ENCODE measurements around the gene TMC1.
"Not testable (repeated sequence)": the region's sequence is repeated elsewhere in the genome, so short reads cannot be mapped to it uniquely, and the experiment has no call there.

The TMC1 gene

DNA sequence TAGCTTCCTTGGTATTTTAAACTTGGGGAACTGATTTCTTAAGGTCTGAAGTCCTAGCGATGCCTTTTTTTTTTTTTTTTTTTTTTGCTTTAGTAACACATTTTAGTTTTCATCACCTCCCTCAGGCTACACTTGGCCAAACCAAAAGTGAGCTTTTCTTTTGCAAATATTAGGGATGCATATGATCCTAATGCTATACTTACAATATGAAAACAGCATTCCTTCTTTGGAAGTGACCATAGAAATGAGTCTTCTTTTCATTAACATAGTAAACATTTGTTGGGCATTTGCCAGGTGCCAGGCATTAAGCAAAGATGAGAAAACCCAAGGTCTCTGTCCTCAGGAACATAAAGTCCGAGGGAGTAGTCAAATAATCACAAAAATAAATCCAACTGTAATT is 241.6 kb downstream of the TMC1 start:
- DNase-seq (ENCODE audit: low read depth in 2 of 2) = no peak

DNA sequence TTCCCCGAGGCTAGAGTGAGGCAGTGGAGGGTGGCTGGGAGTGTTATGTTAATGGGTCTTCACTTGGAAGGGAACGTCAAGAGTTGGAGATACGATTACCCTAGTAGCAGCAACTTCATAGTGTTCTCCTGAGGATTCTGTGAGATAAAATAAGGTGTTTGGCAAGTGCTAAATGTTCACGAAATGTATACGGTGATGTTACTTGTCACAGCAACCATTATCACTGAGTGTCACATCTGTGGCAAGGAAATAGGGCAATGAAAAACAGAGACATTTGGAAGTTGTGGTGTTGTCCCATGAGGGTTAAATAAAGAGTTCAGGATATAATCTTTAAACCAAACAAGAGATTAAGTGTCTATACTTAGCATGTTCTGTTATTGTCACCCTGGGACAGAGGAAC is 248.1 kb downstream of the TMC1 start:
- DNase-seq (ENCODE audit: low read depth in 2 of 2) = no peak

DNA sequence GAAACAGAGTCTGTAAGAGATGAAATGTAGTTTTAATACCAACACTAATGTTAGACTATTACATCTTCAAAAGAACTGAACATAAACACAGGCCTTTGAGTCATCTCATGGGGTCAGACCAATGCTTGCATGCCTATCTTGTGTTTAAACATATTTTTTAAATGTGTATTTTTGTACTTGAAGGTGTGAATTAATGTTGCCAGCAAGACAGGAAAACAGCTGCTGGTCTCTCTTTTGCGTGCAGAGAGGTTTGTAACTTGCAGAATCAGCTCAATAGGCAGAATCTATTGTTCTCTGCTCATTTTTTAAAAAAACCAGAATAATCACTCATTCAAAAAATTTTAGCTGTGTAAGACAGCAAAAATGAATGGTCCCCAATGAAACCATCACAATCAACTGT is 251.3 kb downstream of the TMC1 start:
- no peak for DNase-seq (ENCODE audit: low read depth in 2 of 2)

DNA sequence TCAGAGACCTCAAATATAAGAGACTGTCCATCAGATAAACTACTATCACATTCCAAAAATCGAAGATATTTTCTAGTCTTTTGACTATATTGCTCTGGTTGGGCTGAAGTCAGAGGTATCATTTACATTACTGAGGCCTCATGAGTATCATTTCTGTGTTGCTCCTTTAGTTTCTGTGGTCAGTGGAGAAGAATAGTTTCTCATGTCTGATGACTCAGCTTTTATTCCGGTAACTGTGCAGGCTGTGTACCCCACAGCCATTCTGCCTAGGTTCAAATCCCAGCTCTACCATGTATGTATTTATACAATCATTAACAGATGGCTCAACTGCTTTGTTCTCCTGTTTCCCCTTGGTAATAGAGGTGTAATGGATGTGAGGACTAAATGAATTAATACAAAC is 252.2 kb downstream of the TMC1 start:
- no peak for DNase-seq (ENCODE audit: low read depth in 2 of 2)

DNA sequence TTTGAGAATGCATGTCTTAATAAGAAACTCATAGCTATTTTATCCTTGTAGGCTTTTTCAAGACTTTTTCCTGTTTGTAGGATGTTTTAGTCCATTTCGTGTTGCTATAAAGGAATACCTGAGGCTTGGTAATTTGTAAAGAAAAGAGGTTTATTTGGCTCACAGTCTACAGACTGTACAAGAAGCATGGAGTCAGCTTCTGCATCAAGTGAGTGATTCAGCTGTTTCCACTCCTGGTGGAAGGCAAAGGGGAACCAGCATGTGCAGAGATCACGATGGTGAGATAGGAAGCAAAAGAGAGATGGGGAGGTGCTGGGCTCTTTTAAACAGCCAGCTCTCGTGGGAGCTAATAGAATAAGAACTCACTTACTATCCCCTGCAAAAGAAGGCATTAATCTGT is 254.2 kb downstream of the TMC1 start:
- DNase-seq (ENCODE audit: low read depth in 2 of 2) = no peak

DNA sequence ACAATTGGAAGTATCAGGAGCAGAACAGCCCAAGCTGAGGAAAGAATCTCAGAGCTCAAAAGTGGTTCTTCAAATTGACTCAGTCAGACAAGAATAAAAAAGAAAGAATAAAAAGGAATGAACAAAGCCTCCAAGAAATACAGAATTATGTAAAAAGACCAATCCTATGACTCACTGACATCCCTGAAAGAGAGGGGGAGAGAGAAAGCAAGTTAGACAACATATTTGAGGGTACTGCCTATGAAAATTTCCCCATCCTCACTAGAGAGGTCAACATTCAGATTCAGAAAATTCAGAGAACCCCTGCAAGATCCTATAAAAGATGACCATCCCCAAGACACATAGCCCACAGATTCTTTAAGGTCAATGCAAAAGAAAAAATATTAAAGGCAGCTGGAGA is 258.2 kb downstream of the TMC1 start:
- no peak for DNase-seq (ENCODE audit: low read depth in 2 of 2)

DNA sequence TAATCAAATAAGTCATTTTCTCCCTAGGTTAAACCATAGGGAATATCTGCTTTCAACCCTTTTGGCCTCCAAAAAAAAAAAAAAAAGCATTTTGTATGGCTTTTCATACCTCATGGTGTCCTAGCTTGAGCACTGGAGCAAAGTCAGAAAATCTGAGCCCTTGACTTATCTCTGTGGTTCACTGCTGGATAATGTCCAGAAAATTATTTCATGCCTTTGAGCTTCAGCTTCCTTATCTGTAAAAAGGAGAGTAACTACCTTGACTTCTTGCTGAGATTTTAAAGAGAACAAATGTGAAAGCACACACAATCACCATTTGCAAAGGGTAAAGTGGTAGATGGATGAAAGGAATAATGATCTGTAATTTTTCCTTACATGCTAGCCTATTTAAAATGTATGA is 265.5 kb downstream of the TMC1 start:
- no peak for DNase-seq (ENCODE audit: low read depth in 2 of 2)

DNA sequence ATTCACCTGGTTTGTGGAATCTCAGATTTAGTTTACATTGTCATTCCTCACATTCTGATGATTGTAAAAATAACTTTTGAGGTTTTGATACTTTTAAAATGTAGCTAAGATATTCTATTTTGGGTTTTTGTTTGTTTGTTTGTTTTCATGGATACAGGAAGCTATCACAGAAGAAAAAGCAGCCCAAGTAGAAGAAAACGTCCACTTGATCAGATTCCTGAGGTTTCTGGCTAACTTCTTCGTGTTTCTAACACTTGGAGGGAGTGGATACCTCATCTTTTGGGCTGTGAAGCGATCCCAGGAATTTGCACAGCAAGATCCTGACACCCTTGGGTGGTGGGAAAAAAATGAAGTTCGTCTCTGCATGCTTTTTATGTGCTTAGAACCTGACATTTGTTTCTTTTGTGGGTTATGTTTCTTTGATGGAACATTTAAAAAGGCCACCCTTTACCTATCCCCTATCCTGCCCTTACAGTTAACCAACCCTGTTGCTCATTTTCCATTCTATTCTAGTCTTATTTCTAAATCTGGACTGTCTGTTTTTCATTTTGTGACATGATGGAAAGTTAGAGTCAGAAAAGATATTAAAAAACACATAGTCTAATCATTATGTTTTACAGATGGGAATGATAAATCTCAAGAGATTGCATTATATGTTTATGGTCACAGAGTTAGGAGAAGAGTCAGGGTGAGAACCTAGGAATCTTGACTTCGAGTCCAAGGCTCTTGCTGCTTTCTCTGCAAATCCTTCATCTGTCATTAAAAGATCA is 267.7 kb downstream of the TMC1 start:
- no peak for DNase-seq (ENCODE audit: low read depth in 2 of 2)

DNA sequence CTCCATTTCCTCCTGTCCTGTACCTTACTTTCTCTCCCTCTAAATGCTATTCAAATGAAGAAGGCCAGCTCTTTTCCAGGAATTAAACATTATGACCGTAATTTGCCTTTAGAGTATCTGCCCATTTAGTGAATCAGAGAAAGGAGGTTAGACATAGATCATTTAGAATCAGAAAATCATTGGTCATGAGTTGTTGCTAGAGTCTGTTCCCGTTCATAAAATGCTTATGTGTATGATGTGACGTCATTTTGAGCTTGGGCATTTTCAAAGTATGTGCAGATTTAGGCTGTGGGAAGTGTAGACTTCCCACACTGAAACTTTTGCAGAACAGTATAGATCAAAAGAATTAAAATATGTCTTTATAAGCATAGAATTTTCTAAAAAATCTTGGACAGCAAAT is 268.5 kb downstream of the TMC1 start:
- no peak for DNase-seq (ENCODE audit: low read depth in 2 of 2)

DNA sequence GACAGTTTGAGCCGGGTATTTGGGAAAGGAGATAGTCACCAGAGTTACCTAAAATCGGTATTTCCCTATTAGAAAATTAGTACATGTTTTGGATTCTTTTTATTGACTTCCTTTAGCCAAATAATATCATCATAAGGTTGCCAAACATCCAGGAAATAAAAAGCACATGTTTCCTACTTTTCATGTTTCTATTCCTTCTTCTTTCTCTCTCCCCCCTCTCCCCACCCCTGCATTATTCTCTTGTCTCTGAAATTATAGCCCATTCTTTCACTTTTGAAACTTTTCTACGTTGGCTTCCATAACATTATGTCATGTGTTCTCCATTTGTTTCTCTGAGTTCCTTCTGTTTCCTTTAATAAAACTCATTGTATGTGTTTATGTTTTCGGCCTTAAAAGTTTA is 269.6 kb downstream of the TMC1 start:
- no peak for DNase-seq (ENCODE audit: low read depth in 2 of 2)

DNA sequence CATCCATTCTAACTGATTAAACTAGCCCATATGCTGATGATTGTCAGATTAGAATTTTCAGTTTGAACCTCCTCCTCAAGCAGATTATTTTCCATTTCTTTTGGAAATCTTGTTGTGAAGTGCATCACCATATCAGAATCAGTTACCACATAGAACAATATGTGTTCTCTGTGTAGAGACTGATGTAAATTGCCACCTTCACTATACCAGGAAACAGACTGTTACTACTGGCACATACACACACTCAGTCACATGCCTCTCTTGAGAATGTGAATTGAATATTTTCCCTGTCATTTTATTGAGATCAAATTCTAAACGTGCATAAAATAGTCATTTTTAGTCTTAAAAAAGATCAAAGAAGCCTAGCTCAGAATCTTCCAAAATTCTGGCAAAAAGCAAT is 270.0 kb downstream of the TMC1 start:
- no peak for DNase-seq (ENCODE audit: low read depth in 2 of 2)

DNA sequence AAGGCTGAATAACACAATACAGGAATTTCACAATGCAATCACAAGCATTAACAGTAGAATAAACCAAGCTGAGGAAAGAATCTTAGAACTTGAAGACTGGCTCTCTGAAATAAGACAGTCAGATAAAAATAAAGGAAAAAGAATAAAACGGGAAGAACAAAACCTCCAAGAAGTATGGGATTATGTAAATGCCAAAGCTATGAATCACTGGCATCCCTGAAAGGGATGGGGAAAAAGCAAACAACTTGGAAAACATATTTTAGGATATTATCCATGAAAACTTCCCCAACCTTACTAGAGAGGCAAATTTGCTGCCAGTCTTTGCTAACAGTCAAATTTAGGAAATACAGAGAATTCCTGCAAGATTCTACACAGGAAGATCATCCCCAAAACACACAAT is 273.5 kb downstream of the TMC1 start:
- DNase-seq (ENCODE audit: low read depth in 2 of 2) = no peak

DNA sequence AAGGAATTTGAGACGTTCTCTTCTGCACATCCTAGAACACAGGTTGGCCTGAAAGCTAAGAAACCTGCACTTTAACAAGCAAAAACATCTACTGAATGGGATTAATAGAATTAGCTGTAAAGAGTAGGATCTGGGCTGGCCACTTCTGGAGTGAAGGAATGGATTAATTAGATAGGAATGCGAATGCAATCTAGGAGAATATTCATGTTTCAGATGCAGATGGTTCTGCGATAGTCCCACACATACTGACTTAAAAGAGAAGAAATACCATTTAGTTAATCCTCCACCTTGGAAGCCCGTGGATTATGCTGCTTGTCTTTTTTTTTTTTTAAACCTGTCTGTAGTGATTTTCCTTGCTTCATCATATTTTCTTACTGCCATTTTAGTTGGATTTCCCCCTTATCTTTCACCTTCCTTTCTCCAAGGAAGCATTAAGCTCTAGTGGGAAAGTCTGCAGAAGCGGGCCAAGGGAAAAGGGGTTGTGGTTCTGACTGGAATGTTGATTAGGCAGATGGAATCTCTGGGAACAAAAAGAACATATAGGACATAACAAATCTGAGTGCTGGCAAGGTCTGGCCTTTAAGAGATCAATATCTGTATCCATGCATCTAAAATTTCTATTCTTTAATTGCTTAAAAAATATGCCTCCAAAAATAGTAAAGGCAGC is 279.1 kb downstream of the TMC1 start:
- no peak for DNase-seq (ENCODE audit: low read depth in 2 of 2)

DNA sequence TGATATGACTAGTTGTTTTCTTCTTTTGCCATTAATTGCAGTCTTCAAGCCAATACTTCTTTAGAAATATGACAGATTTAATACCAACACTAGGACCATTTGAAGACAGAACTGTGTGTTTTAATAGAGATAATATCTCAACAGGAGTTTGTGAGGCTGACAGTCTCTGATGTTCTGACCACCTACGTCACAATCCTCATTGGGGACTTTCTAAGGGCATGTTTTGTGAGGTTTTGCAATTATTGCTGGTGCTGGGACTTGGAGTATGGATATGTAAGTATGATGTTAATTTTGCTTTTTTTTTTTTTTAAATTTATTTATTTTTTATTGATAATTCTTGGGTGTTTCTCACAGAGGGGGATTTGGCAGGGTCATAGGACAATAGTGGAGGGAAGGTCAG is 283.8 kb downstream of the TMC1 start:
- DNase-seq (ENCODE audit: low read depth in 2 of 2) = no peak

DNA sequence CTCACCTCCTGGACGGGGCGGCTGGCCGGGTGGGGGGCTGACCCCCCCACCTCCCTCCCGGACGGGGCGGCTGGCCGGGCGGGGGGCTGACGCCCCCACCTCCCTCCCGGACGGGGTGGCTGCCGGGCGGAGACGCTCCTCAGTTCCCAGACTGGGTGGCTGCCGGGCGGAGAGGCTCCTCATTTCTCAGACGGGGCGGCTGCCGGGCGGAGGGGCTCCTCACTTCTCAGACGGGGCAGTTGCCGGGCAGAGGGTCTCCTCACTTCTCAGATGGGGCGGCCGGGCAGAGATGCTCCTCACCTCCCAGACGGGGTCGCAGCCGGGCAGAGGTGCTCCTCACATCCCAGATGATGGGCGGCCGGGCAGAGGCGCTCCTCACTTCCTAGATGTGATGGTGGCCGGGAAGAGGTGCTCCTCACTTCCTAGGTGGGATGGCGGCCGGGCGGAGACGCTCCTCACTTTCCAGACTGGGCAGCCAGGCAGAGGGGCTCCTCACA is 285.0 kb downstream of the TMC1 start:
- DNase-seq (ENCODE audit: low read depth in 2 of 2) = not testable (repeated sequence)

DNA sequence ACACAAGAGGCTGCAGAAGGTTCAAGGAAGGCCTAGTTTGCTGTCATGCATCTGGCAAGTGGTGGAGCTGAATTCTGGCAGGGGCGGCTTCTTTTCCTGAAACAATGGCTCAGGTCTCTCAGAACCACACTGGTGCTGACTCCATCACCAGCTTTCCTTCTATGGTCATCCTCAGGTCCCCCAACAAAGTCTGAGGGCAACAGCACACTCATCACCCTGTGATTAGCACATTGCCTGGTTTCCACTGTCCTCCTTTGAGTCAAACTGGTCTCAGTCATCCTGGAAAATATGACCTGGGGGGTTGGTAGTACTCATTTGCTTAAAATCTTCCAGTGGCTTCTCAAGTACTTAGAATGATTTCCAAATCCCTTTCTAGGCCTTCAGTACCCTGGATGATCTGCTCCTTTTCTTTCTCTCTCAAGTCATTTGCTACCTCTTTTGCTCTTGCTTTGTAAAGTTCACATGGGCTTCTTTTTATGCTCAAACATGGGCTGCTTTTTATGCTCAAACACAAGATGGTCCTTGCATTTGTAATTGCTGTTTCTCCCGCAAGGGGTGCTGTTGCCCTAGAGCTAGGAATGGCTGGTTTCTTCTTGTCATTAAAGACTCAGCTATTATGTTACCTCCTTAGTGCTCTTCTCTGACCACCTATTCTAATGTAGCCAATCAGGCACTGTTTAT is 286.5 kb downstream of the TMC1 start:
- DNase-seq (ENCODE audit: low read depth in 2 of 2) = no peak

DNA sequence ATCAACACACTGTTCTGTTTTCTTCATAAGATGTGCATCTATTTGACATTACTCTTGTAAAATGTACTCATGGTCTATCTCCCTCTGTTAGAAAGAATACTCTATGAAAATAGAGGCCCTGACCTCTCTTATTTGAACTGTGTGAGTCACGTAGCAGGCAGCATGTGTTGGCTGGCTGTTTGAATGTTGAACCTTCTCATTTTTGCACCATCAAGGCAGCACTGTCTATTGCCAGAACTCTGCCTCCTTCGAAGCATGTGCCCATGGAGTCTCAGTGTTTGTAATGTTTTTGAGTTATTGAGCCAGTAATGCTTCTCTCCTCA is 287.0 kb downstream of the TMC1 start:
- DNase-seq (ENCODE audit: low read depth in 2 of 2) = no peak

DNA sequence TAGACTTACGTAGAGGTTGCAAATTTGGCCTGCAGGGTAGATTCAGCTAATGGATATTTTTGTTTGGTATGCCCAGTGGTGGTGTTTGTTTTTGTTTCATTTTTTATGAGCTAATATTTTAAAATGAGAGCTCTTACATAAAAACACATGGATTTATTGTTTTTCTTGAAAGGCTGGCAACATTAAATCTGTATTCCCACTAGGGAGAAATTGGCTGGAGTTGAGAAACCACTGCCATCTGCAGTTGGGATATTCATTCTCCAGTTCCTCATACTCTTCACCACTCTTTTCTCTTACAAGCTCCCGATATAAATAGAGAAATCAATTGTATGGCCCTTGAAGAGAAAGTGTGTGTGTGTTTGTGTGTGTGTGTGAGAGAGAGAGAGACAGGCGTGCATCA is 288.2 kb downstream of the TMC1 start:
- DNase-seq (ENCODE audit: low read depth in 2 of 2) = no peak

DNA sequence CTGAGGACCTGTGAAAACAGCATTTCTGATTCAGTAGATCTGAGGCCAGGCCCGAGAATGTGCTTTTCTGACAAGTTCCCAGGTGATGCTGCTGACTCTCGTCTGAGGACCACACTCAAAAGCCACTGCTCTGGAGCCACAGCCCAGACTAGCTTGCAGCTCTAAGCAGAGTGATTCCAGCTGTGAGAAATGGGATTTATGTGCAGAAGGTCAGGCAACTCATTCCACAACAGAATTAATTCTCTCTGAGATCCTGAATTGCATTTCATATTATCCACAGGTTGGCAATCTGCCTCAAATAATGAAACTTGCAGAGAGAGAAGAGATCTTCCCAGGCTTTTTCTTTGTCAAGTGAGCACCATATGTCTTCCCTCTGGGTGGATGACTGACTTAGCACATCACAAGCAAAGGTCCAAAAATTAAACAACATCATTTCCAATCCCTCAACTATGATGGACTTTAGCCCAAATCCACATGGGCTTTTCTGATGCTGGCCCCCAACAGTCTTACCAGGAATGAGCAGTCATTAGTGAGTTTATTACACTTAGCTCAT is 291.2 kb downstream of the TMC1 start:
- no peak for DNase-seq (ENCODE audit: low read depth in 2 of 2)

DNA sequence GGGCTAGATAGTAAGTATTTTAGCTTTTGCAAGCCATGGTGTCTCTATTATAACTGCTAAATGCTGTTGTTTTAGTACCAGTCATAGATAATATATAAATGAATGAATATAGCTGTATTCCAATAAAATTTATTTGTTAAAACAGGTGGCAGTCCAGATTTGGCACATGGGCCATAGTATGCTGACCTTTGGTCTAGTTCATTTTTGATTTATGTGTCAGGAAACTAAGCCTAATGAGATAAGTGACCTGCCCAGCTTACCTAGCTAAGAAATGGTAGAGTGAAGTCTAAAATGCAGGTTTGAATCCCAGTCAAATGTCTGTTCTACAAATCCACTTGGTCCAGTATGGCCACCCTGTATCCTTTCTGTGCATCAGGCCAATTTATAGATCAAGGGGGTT is 292.1 kb downstream of the TMC1 start:
- no peak for DNase-seq (ENCODE audit: low read depth in 2 of 2)

DNA sequence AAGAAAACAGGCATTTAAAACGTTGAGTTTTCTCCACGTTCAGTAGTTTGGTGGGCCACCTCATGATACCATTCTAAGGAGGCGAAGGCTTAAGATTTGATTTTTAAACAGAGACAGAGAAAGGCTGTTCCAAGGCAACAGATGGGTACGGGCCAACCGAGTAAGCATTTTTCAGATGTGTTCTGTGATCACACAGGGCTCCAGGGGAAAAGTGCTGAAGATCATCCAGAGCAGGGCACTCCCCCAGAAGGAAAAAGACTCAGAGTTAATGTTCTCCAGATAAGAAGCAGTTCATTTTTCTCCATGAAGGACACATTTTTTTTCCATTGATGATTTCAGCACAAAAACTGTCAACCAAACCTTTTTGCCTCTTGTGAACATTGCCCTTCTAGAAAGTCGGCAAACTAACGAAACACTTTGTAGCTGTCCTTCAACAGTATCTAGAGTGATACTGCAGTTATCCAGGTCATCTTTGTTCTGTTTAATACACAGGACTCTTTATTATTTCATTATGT is 292.7 kb downstream of the TMC1 start:
- DNase-seq (ENCODE audit: low read depth in 2 of 2) = no peak

DNA sequence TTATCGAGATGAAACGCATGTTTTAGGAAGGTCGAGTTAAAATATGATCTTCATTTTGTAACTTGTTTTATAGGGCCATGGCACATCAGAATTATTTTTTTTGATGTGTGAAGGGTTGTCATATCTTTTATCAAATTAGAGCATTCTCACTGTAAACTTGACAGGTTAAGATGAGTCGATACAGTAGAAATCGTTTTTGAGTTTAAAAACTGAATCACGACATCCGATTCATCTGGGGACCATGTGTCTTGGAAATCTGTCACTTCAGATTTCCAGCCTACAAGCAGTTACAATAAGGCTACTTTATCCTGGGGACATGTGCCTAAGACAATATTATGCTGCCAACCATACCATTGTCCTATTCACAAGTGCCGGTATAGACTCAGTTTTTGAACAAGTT is 295.3 kb downstream of the TMC1 start:
- no peak for DNase-seq (ENCODE audit: low read depth in 2 of 2)

DNA sequence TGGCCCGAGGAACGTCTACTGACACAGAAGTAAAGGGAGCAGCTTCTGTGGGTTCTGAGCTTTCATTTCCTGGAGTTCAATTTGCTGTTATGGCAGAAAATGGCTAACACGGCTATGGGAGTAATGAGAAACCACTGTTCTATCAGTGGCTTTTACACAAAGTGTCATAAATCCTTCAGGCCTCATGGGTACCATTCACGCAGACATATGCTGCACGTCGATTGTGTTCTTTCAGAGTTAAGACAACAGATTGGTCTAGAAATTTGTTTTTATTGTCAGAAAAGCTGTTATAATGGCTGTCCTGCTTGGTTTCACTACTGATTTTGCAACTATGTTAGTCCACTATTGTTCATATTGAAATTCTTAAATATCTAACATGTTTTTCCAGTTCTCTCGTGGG is 296.0 kb downstream of the TMC1 start:
- no peak for DNase-seq (ENCODE audit: low read depth in 2 of 2)

Measured in stimulated activated CD8-positive, alpha-beta memory T cell treated with anti-CD3 and anti-CD28 coated beads, Interleukin-2, amount 100 ng/mL, for 48 hours (primary cell).